ENCODE measurements around the gene MBD3L2B. TPM values are rescaled to one million over a fixed set of nuclear protein-coding genes. Genes with fewer than 3 reads are reported as not detected.
A peak's percentile ranks its signal among the peaks of the same experiment; 100 is the strongest.
"Not testable (repeated sequence)": the region's sequence is repeated elsewhere in the genome, so short reads cannot be mapped to it uniquely, and the experiment has no call there.

MBD3L2B gene
- total RNA-seq, 1 donor from 2014 or later, result not detected

DNA sequence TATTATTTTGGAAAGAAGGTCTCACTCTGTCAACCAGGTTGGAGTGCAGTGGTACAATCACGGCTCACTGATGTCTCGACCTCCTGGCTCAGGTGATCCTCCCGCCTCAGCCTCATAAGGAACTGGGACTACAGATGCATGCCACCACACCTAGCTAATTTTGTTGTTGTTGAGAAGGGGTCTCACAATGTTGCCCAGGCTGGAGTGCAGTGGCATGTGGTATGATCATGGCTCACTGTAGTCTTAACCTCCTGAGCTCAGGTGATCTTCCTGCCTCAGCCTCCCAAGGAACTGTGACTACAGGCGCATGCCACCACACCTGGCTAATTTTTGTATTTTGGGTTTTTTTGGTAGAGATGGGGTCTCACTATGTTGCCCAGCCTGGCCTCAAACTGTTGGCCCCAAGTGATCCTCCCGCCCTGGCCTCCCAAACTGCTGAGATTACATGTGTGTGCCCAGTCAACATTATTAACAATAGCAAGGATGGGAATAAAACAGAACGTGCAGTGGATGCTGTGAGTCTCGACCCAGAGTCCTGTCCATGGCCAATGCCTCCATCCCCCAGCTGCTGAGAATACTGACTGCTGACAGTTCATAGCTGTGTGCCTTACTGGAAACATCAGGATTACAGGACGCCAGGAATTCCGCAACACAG, 42.7 kb upstream of the MBD3L2B start:
- Mint-ChIP-seq H3K27ac (ENCODE audit: unreplicated experiment) (no peak overlapping the region), H3K9me3 (peaks cover 1% of the 10 kb centered on the region), H3K27me3 (ENCODE audit: low read depth) (peaks cover 12% of the 10 kb centered on the region), H3K36me3 (ENCODE audit: low read depth) (peaks cover under 1% of the 10 kb centered on the region), H3K4me3 (peak overlapping the region; percentile 15), H3K4me1 (peaks cover 2% of the 10 kb centered on the region)
- no peak for DNase-seq (ENCODE audit: low read depth, low spot score)
- TF ChIP-seq, protein P1, sequence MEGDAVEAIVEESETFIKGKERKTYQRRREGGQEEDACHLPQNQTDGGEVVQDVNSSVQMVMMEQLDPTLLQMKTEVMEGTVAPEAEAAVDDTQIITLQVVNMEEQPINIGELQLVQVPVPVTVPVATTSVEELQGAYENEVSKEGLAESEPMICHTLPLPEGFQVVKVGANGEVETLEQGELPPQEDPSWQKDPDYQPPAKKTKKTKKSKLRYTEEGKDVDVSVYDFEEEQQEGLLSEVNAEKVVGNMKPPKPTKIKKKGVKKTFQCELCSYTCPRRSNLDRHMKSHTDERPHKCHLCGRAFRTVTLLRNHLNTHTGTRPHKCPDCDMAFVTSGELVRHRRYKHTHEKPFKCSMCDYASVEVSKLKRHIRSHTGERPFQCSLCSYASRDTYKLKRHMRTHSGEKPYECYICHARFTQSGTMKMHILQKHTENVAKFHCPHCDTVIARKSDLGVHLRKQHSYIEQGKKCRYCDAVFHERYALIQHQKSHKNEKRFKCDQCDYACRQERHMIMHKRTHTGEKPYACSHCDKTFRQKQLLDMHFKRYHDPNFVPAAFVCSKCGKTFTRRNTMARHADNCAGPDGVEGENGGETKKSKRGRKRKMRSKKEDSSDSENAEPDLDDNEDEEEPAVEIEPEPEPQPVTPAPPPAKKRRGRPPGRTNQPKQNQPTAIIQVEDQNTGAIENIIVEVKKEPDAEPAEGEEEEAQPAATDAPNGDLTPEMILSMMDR (conservative IDR thresholded peaks at IDR 0.05), result no peak

GRCh38 chr19:7063339-7063738, 42.1 kb upstream of the MBD3L2B start:
- no peak overlapping the region for H3K27ac Mint-ChIP-seq (ENCODE audit: unreplicated experiment)
- TF ChIP-seq, protein P1 (conservative IDR thresholded peaks at IDR 0.05), result no peak
- H3K4me1 Mint-ChIP-seq, result no peaks in the 10 kb centered on the region
- H3K27me3 Mint-ChIP-seq (ENCODE audit: low read depth), result peaks cover 11% of the 10 kb centered on the region
- no peaks in the 10 kb centered on the region for H3K9me3 Mint-ChIP-seq
- H3K4me3 Mint-ChIP-seq, result peak overlapping the region; percentile 44
- DNase-seq (ENCODE audit: low read depth, low spot score), result no peak
- no peaks in the 10 kb centered on the region for H3K36me3 Mint-ChIP-seq (ENCODE audit: low read depth)

DNA sequence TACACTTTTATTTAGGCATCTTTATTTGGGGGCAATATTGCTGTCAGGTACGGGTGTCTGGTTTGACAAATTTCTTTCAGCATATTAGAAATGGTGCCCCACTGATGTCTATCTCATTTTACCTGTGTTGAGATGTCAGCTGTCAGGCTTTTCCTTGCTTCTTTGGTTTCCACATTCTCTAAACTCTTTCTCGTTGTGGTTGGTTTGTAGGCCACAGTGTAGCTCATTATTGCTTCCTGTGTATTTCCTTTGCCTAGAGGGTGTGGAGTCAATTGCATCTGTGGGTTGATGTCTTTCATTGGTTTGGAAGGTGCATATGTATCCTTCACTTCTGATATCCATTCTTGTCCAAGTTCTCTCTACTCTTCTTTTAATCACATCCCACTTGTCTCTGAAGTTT, 38.7 kb upstream of the MBD3L2B start:
- not testable (repeated sequence) for H3K27ac Mint-ChIP-seq (ENCODE audit: unreplicated experiment); DNase-seq (ENCODE audit: low read depth, low spot score); H3K4me3 Mint-ChIP-seq; H3K36me3 Mint-ChIP-seq (ENCODE audit: low read depth); H3K4me1 Mint-ChIP-seq; H3K9me3 Mint-ChIP-seq
- peaks cover 11% of the 10 kb centered on the region for H3K27me3 Mint-ChIP-seq (ENCODE audit: low read depth)

- not testable (repeated sequence) for H3K27ac Mint-ChIP-seq (ENCODE audit: unreplicated experiment); DNase-seq (ENCODE audit: low read depth, low spot score); H3K36me3 Mint-ChIP-seq (ENCODE audit: low read depth); H3K9me3 Mint-ChIP-seq; H3K4me1 Mint-ChIP-seq; H3K27me3 Mint-ChIP-seq (ENCODE audit: low read depth); H3K4me3 Mint-ChIP-seq
Measured at GRCh38 chr19:7058576-7058975, 37.3 kb upstream of the MBD3L2B start, which contains the start of gene MBD3L3. TSS of gene MBD3L3 (minus strand) at chr19:7058676. CDS start at chr19:7058605, 71 bp downstream.

- H3K4me3 Mint-ChIP-seq; H3K27ac Mint-ChIP-seq (ENCODE audit: unreplicated experiment); H3K36me3 Mint-ChIP-seq (ENCODE audit: low read depth); H3K9me3 Mint-ChIP-seq; H3K27me3 Mint-ChIP-seq (ENCODE audit: low read depth); H3K4me1 Mint-ChIP-seq; DNase-seq (ENCODE audit: low read depth, low spot score): not testable (repeated sequence)
Measured at GRCh38 chr19:7056371-7056770, 35.1 kb upstream of the MBD3L2B start.

DNA sequence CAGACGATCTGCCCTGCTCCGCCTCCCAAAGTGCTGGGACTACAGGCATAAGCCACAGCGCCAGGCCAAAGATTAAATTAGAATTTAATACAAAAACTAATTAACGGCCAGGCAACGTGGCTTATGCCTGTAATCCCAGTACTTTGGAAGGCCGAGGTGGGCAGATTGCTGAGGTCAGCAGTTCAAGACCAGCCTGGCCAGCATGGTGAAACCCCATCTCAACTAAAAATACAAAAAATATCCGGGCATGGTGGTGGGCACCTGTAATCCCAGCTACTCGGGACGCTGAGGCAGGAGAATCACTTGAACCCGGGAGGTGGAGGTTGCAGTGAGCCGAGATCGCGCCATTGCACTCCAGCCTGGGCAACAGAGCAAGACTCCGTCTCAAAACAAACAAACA, 34.4 kb upstream of the MBD3L2B start:
- not testable (repeated sequence) for DNase-seq (ENCODE audit: low read depth, low spot score); H3K9me3 Mint-ChIP-seq; H3K27me3 Mint-ChIP-seq (ENCODE audit: low read depth); H3K4me3 Mint-ChIP-seq; H3K4me1 Mint-ChIP-seq; H3K36me3 Mint-ChIP-seq (ENCODE audit: low read depth); H3K27ac Mint-ChIP-seq (ENCODE audit: unreplicated experiment)

GRCh38 chr19:7054635-7055368, 33.6 kb upstream of the MBD3L2B start:
- not testable (repeated sequence) for H3K36me3 Mint-ChIP-seq (ENCODE audit: low read depth); H3K9me3 Mint-ChIP-seq; H3K4me3 Mint-ChIP-seq; H3K27me3 Mint-ChIP-seq (ENCODE audit: low read depth); DNase-seq (ENCODE audit: low read depth, low spot score); H3K27ac Mint-ChIP-seq (ENCODE audit: unreplicated experiment); H3K4me1 Mint-ChIP-seq

GRCh38 chr19:7052896-7053295, 31.7 kb upstream of the MBD3L2B start:
- H3K27ac Mint-ChIP-seq (ENCODE audit: unreplicated experiment); H3K27me3 Mint-ChIP-seq (ENCODE audit: low read depth); DNase-seq (ENCODE audit: low read depth, low spot score); H3K4me1 Mint-ChIP-seq; H3K36me3 Mint-ChIP-seq (ENCODE audit: low read depth); H3K4me3 Mint-ChIP-seq; H3K9me3 Mint-ChIP-seq: not testable (repeated sequence)

- H3K27me3 Mint-ChIP-seq (ENCODE audit: low read depth); H3K4me1 Mint-ChIP-seq; H3K27ac Mint-ChIP-seq (ENCODE audit: unreplicated experiment); H3K36me3 Mint-ChIP-seq (ENCODE audit: low read depth); H3K9me3 Mint-ChIP-seq; H3K4me3 Mint-ChIP-seq; DNase-seq (ENCODE audit: low read depth, low spot score): not testable (repeated sequence)
Measured at GRCh38 chr19:7051421-7051820, 30.2 kb upstream of the MBD3L2B start.

GRCh38 chr19:7049021-7049420, 27.8 kb upstream of the MBD3L2B start, which contains the start of gene MBD3L2:
TSS of gene MBD3L2 (plus strand) at chr19:7049321. CDS start at chr19:7049374, 53 bp downstream.
- not testable (repeated sequence) for DNase-seq (ENCODE audit: low read depth, low spot score)

DNA sequence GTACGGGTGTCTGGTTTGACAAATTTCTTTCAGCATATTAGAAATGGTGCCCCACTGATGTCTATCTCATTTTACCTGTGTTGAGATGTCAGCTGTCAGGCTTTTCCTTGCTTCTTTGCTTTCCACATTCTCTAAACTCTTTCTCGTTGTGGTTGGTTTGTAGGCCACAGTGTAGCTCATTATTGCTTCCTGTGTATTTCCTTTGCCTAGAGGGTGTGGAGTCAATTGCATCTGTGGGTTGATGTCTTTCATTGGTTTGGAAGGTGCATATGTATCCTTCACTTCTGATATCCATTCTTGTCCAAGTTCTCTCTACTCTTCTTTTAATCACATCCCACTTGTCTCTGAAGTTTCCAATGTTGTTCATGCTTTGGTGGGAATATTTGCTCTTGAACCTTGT, 20.3 kb upstream of the MBD3L2B start:
- H3K4me3 Mint-ChIP-seq; H3K27me3 Mint-ChIP-seq (ENCODE audit: low read depth); H3K4me1 Mint-ChIP-seq; DNase-seq (ENCODE audit: low read depth, low spot score); H3K36me3 Mint-ChIP-seq (ENCODE audit: low read depth); H3K27ac Mint-ChIP-seq (ENCODE audit: unreplicated experiment); H3K9me3 Mint-ChIP-seq: not testable (repeated sequence)

More at GRCh38 chr19:7049021-7049420, 27.8 kb upstream of the MBD3L2B start, which contains the start of gene MBD3L2:
- H3K27ac Mint-ChIP-seq (ENCODE audit: unreplicated experiment); H3K4me3 Mint-ChIP-seq; H3K27me3 Mint-ChIP-seq (ENCODE audit: low read depth); H3K4me1 Mint-ChIP-seq; H3K9me3 Mint-ChIP-seq; H3K36me3 Mint-ChIP-seq (ENCODE audit: low read depth): not testable (repeated sequence)

- not testable (repeated sequence) for H3K9me3 Mint-ChIP-seq; H3K4me3 Mint-ChIP-seq; H3K4me1 Mint-ChIP-seq; H3K27ac Mint-ChIP-seq (ENCODE audit: unreplicated experiment); H3K27me3 Mint-ChIP-seq (ENCODE audit: low read depth); H3K36me3 Mint-ChIP-seq (ENCODE audit: low read depth); DNase-seq (ENCODE audit: low read depth, low spot score)
Measured at GRCh38 chr19:7040079-7040478, 18.8 kb upstream of the MBD3L2B start, which contains the start of gene MBD3L4. TSS of gene MBD3L4 (minus strand) at chr19:7040179. CDS start at chr19:7040144, 35 bp downstream.
